ENCODE data around the gene DNASE1L2.
A peak's percentile ranks its signal among the peaks of the same experiment; 100 is the strongest.
"Not testable (repeated sequence)": the region's sequence is repeated elsewhere in the genome, so short reads cannot be mapped to it uniquely, and the experiment has no call there.

Gene DNASE1L2

GRCh38 chr16:2226245-2226793 lies 9.9 kb upstream of the DNASE1L2 start:
- no peak for DNase-seq

DNA sequence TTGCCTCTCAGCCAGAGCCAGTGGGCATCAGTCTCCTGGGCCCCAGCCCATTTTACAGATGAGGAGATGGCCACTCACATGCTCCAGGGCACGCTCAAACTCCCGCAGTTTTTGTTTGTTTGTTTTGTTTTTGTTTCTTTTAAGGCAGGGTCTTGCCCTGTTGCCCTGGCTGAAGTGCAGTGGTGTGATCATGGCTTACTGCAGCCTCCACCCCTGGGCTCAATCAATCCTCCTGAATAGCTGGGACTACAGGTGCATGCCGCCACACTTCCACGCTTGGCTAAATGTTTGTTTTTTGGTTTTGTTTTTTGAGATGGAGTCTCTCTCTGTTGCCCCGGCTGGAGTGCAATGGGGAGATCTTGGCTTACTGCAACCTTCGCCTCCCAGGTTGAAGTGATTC lies 9.3 kb upstream of the DNASE1L2 start:
- DNase-seq: no peak

- DNase-seq: no peak
Observed at GRCh38 chr16:2228161-2228824, 8.0 kb upstream of the DNASE1L2 start.

- no peak for DNase-seq
Observed at GRCh38 chr16:2229091-2229490, 7.2 kb upstream of the DNASE1L2 start.

GRCh38 chr16:2229632-2230250 lies 6.5 kb upstream of the DNASE1L2 start:
- DNase-seq: no peak

DNA sequence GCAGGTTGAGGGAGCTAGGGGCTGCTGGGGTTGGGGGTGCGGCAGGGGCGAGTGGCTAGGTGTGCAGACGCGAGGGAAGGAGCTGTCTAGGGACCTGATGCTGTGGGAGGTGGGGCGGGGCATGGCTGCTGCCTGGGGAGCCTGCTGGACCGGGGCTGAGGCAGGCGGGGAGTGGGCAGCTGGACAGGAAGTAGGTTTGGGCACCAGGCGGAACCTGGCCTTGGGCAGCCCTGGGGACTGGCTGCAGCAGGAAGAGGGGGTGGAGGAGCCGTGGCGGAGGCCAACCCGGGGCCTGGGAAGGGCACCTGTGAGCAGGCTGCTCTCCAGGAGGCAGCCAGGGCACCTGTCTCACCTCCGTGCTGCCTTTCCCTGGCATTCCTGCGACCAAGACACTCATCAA lies 5.9 kb upstream of the DNASE1L2 start:
- DNase-seq: peak in 2 of 3 experiments; percentile 17 to 29

DNA sequence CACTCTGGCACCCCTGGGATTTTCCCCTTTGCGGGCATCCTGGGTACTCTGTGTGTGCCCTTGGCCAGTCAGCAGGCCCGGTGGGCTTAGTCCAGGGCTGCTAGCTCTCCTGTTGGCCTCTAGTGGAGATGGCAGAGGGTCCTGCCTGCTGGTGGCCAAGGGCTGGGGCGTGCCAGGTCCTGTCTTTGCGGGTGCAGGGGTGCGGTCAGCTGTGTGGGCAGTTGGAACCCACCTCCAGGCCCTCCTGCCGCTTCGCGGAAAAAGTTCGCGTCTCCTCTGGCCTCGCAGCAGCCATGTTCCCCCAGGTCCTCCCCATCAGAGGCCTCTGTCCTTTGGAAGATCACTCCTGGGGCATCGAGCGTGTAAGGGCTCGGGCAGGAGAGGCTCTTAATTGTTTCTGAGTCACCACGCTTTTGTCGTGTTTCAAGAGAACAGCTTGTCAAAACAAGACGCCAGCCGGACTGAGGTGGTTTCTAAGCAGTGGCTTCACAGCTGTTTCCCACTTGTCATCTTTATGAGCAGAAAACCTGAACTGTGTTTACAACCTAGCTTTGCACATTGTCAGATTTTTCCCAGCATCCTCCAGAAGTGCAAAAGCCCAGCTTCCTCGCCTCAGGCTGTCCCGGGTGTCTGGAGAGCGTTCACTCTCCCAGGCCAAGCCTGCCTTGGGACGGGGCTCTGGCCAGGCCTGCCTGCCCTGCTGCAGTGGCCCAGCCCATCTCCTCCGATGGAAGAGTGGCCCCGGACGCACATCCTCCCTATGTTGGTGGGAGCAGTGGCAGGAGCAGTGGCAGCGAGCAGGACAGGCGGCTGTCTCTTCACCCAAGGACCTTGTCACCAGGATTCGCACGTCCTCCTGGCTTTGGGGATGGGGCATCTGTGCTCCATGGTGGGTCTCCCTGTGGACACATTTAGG lies 5.0 kb upstream of the DNASE1L2 start:
- DNase-seq: peak; percentile 40 to 95 (median 75)

DNA sequence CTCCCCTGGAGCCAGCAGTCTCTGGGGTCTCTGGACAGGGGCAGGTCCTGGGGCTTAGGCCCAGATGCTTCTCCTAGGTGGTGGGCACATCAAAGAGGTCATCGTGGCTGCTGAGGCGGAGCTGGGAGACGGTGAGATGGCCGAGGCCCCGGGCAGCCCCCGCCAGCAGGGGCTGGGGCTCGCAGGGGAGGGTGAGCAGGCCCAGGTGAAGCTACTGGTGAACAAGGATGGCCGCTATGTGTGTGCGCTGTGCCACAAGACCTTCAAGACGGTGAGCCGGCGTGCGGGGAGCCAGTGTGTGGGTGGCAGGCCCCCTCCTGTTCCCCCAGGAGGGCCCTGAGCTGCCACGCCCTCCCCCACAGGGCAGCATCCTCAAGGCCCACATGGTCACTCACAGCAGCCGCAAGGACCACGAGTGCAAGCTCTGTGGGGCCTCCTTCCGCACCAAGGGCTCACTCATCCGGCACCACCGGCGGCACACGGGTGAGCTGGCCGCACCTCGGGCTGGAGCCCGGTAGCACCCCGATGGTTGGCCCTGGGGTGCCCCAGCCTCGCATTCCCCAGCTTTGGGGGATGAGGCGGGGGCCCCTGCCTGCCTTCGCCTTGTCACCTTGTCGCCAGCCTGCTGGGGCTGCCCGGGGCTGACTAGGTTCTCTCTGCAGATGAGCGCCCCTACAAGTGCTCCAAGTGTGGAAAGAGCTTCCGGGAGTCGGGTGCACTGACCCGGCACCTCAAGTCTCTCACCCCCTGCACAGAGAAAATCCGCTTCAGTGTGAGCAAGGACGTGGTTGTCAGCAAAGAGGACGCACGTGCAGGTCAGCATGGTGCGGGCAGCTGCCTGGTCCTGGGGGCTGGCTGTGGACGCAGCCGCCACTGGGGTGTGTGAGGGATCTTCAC lies 3.9 kb upstream of the DNASE1L2 start:
- no peak for DNase-seq

DNA sequence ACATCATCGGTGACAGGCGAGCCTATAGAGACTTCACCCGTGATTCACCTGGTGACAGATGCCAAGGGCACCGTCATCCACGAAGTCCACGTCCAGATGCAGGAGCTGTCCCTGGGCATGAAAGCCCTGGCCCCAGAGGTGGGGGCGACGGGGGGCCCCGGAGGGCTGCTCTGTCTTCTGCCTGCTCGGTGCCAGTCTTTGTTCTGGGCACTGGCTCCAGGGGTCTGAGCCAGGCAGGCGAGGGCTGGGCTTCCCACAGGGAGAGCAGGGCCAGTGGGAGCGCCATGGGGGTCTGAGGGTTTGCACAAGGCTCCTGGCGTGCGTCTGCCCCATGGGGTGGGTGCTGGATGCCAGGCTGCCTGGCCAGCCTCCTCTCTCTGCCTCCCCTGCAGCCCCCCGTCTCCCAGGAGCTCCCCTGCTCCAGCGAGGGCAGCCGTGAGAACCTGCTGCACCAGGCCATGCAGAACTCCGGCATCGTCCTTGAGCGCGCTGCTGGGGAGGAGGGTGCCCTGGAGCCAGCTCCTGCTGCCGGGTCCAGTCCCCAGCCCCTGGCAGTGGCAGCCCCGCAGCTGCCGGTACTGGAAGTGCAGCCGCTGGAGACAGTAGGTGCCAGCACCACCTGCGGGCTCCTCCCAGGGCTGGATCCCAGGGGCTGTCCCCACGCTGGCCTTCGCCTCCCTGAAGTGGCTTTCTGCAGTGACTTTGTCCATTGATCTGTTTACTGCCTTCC lies 3.0 kb upstream of the DNASE1L2 start:
- peak in 1 of 3 experiments; percentile 15 for DNase-seq

DNA sequence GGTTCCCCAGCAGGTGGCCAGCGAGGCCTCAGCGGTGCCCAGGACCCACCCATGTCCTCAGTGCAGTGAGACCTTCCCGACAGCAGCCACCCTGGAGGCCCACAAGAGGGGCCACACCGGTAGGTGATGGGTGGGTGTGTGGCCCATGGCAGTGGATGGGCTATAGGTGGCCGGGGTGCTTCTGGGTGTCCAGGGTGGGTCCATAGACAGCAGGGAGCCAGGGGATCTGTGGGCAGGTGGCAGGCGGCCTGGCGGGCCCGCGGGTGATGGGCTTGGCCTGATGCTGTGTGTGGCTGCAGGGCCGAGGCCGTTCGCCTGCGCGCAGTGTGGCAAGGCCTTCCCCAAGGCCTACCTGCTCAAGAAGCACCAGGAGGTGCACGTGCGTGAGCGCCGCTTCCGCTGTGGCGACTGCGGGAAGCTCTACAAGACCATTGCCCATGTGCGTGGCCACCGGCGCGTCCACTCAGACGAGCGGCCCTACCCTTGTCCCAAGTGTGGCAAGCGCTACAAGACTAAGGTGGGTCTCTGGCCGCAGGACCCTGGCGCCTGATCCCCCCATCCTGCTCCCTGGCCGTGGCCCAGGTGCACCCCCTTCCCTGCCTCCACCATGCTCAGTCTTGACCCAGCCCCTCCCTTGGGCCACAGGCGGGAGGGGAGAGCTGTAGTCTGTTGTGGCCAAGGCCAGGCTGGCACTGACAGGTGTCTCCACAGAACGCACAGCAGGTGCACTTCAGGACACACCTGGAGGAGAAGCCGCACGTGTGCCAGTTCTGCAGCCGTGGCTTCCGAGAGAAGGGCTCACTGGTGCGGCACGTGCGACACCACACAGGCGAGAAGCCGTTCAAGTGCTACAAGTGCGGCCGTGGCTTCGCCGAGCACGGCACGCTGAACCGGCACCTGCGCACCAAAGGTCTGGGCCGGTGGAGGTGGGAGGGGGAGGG lies 2.1 kb upstream of the DNASE1L2 start:
- DNase-seq: peak; percentile 80 to 97 (median 88)

DNA sequence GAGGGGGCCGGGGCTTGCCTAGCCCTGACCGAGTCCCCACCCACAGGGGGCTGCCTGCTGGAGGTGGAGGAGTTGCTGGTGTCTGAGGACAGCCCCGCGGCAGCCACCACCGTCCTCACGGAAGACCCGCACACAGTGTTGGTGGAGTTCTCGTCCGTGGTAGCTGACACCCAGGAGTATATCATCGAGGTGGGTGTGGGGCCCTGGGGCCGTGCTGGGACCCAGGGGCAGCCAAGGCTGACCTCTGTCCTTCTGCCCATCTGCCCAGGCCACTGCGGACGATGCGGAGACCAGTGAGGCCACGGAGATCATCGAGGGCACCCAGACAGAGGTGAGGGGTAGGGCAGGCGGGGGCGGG lies 1.5 kb upstream of the DNASE1L2 start:
- DNase-seq: no peak

DNA sequence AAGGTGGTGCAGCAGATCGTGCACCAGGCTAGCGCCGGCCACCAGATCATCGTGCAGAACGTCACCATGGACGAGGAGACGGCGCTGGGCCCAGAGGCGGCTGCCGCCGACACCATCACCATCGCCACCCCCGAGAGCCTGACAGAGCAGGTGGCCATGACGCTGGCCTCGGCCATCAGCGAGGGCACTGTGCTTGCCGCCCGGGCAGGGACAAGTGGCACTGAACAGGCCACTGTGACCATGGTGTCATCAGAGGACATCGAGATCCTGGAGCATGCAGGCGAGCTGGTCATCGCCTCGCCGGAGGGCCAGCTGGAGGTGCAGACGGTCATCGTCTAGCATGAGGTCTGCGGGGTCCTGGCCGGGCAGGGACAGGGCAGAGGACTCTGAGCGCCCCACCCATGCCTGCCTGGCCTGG lies 1.0 kb upstream of the DNASE1L2 start:
- DNase-seq: no peak

- peak in 1 of 3 experiments; percentile 21 for DNase-seq
Observed at GRCh38 chr16:2235695-2236336, 428 bp upstream of the DNASE1L2 start.

DNA sequence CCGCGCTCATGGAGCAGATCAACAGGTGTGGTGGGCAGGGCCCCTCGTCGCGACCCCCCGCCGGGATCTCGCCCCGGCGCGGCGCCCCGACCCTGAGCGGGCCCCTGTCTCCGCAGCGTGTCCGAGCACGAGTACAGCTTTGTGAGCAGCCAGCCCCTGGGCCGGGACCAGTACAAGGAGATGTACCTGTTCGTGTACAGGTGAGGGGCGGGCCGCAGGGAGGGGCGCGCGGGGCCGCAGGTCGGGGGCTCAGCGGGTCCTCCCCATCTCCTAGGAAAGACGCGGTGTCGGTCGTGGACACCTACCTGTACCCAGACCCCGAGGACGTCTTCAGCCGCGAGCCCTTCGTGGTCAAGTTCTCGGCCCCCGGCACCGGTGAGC lies 848 bp downstream of the DNASE1L2 start:
- DNase-seq: no peak

- no peak for DNase-seq
Observed at GRCh38 chr16:2237493-2238149, 1.4 kb downstream of the DNASE1L2 start.

DNA sequence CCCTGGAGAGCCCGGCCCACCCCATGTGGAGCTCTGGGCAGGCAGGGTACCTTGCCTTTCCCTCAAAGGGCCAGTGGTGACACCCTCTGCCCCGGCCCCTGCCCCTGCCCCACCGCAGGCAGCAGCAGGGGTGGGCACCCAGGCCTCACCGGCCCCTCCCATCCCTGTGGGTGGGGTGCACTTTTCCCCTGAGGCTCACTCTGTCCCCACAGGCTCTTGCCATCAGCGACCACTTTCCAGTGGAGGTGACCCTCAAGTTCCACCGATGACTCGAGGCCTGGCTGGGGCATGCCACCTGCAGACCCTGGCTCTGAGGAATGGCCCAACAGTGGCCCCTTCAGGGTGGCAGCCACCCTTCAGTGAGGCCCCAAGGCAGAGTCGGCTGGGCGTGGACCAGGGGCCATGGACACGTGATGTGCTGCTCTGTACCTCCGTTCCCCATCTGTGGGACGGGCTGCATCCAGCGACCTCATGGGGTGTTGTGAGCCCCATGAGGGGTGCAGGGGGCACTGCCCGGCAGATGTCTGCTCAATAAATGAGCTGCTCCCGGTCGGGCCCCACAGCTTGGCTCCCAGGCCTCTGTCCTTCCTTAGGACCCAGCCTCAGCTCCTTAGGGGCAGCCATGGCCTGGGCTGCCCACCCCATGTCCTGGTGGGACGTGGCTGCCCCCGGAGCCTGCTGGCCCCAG lies 2.0 kb downstream of the DNASE1L2 start:
- DNase-seq: no peak

DNA sequence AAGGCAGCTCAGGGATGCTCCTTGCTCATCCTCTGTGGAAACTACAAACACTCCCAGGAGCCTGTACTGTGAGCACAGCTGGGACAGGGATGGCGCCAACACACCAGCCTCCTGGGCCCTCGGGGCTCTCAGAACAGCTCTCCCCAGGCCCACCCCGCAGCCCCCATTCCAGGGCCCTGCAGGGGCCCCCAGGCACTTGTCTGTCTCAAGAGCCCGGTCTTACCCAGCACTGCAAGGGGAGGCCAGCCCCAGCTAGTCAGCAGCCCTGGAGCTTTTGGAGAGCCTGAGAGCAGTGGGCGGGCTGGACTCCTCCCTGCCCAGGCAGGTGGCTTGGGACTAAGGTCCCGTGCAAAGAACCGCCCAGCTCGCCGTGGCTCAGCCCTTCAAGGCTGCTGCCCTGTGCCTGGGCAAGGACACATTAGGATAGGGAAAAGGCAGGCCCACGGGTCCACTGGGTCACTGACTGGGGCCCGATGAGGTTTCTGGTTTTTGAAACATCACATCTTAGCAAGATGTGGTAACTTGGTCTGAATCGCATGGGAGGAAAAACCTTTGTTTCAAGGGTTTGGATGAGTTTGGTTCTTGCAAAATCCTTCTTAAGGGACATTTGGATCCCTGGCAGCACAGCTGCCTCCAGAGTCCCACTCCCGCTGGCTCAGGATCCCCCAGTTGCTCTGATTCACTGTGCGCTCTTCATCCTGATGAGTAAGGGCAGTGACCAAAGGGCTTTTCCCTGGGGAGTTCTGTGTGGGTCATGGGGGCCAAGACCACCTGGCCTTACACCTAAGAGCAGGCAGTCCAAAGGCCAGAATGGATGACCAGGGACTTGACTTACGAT lies 2.8 kb downstream of the DNASE1L2 start:
- DNase-seq: peak in 1 of 3 experiments; percentile 69

GRCh38 chr16:2240331-2240730 lies 4.1 kb downstream of the DNASE1L2 start:
- not testable (repeated sequence) for DNase-seq
